ENCODE results near the gene FLOT2. TPM values are rescaled to one million over a fixed set of nuclear protein-coding genes. Genes with fewer than 3 reads are reported as not detected.

The FLOT2 gene
- total and polyA plus RNA-seq, 8 donors = 66.3 to 171 (median 77.7) TPM

DNA sequence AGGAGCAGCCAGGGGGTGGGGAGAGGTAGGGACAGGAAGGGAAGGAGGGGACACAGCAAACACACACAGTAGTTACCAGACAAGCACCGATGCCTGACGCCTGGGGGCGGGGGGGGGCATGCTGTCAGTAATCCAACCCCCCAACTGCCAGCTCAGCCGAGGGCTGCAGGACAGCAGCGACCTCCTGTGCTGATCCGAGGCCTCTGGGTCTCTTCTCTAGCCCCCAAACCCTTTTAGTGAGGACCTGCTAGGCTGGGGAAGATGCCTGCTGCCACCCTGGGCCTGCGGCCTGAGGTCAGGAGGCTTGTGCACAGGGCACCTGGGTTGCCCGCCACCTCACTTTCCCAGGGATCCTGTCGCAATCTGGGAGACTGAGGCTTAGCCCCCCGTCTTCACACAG is 11.6 kb downstream of the FLOT2 start:
- ATAC-seq (no peak), DNase-seq (no peak)
- H3K36me3 ChIP-seq = peaks cover 0 to 82% of the 10 kb centered on the region in 2 donors

GRCh38 chr17:28885363-28885762 is 12.2 kb downstream of the FLOT2 start:
- no peaks in the 10 kb centered on the region for H3K27me3 ChIP-seq
- H3K27ac ChIP-seq = no peak overlapping the region
- no peak overlapping the region for H3K4me3 ChIP-seq
- peaks cover 0 to 88% of the 10 kb centered on the region in 2 donors for H3K36me3 ChIP-seq
- DNase-seq (no peak), ATAC-seq (no peak)
- no peaks in the 10 kb centered on the region for H3K9me3 ChIP-seq
- intact Hi-C loops (cut with DNase I) = no loop called here
- no peak for TF ChIP-seq CTCF (IDR thresholded peaks at IDR 0.05)
- H3K4me1 ChIP-seq = peaks cover 0 to 11% of the 10 kb centered on the region in 2 donors

More for the DNA sequence above, 11.6 kb downstream of the FLOT2 start:
- H3K9me3 ChIP-seq = no peaks in the 10 kb centered on the region
- no peak overlapping the region for H3K4me3 ChIP-seq
- H3K27me3 ChIP-seq = no peaks in the 10 kb centered on the region
- no peak for TF ChIP-seq CTCF (IDR thresholded peaks at IDR 0.05)
- peaks cover 0 to 15% of the 10 kb centered on the region in 2 donors for H3K4me1 ChIP-seq
- intact Hi-C loops (cut with DNase I) = no loop called here
- H3K27ac ChIP-seq = no peak overlapping the region

- no peak overlapping the region for H3K4me3 ChIP-seq
- no peak for DNase-seq
- intact Hi-C loops (cut with DNase I) = loop anchor here in 1 of 2 donors (5.0 kb wide), 1 partner anchor 37 kb away; no protein-coding TSS in a partner anchor
- peak overlapping the region in 1 of 2 donors; percentile 8 for H3K27ac ChIP-seq
- H3K27me3 ChIP-seq = no peaks in the 10 kb centered on the region
- no peak for ATAC-seq
- peaks cover 0 to 5% of the 10 kb centered on the region in 2 donors for H3K4me1 ChIP-seq
- no peaks in the 10 kb centered on the region for H3K9me3 ChIP-seq
- TF ChIP-seq CTCF (IDR thresholded peaks at IDR 0.05) = no peak
- peaks cover 0 to 96% of the 10 kb centered on the region in 2 donors for H3K36me3 ChIP-seq
Measured at GRCh38 chr17:28883967-28884702, 13.4 kb downstream of the FLOT2 start.

DNA sequence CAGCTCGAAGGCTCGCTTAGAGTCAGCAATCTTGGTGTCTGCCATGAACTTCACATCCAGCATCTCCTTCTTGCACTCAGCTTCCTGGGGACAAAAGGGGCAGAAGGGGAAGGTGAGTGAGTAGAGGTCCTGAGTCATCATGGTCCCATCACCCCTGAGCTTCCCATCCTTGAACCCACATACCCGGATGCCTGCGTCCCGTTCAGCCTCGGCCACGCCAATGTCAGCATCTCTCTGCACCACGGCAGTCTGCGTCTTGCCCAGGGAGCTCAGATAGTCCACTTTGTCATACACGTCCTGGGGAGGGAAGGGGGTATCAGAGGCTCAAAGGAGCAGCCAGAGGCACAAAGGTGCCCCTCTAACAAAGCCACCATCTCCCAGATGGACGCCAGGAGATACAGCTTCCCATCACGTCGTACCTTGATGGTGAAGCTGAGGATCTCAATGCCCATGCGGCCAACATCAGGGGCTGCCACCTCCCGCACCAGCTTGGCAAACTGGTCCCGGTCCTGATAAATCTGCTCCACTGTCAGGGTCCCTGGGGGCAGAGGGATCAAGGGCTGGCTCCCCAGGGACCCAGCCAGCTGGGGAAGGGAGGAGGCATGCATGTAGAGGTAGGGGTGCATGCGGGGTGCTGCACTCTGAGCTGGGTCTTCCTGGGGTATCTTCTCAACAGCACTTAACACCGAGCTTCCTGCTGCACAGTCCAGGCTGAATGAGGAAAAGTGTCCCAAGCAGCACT is 15.2 kb downstream of the FLOT2 start:
- no peaks in the 10 kb centered on the region for H3K4me1 ChIP-seq
- DNase-seq = no peak
- no peak overlapping the region for H3K4me3 ChIP-seq
- intact Hi-C loops (cut with DNase I) = loop anchor here in 1 of 2 donors (5.0 kb wide), 1 partner anchor 35 kb away; no protein-coding TSS in a partner anchor
- ATAC-seq = no peak
- H3K36me3 ChIP-seq = peaks cover 0 to 94% of the 10 kb centered on the region in 2 donors
- TF ChIP-seq CTCF (IDR thresholded peaks at IDR 0.05) = no peak
- H3K27ac ChIP-seq = no peak overlapping the region
- no peaks in the 10 kb centered on the region for H3K27me3 ChIP-seq
- no peaks in the 10 kb centered on the region for H3K9me3 ChIP-seq

DNA sequence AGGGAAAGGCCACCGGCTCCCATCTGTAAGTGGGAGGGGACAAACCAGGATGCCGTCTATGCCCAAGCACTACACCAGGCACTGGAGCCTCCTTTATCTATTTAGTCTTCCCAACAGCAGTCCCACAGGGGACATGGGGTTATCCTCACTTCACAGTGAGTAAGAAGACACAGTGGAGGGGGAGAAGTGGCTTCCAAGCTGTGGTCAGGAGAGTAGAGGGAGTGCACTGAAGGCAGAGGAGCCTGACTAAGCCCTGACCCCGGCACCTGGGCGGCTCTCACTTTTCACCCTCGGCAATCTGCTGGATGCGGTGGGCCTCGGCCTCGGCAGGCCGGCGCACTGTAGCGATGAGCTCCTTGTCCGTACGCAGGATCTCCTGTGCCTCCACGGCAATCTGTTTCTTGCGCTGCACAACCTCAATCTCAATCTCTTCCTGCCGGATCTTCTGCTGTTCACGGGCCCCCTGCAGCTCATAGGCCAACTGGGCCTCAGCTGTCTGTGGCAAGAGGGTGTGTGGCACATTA is 15.9 kb downstream of the FLOT2 start:
- no peak for DNase-seq
- TF ChIP-seq CTCF (IDR thresholded peaks at IDR 0.05) = no peak
- no peaks in the 10 kb centered on the region for H3K4me1 ChIP-seq
- no peak for ATAC-seq
- no peak overlapping the region for H3K27ac ChIP-seq
- peaks cover 0 to 87% of the 10 kb centered on the region in 2 donors for H3K36me3 ChIP-seq
- no peak overlapping the region for H3K4me3 ChIP-seq
- intact Hi-C loops (cut with DNase I) = loop anchor here in 1 of 2 donors (5.0 kb wide), 1 partner anchor 34 kb away; no protein-coding TSS in a partner anchor
- no peaks in the 10 kb centered on the region for H3K27me3 ChIP-seq
- no peaks in the 10 kb centered on the region for H3K9me3 ChIP-seq

All from left lung (tissue), 10 donors.